ENCODE measurements around the gene TEX28.
"Not testable (repeated sequence)": the region's sequence is repeated elsewhere in the genome, so short reads cannot be mapped to it uniquely, and the experiment has no call there.

Gene TEX28, protein sequence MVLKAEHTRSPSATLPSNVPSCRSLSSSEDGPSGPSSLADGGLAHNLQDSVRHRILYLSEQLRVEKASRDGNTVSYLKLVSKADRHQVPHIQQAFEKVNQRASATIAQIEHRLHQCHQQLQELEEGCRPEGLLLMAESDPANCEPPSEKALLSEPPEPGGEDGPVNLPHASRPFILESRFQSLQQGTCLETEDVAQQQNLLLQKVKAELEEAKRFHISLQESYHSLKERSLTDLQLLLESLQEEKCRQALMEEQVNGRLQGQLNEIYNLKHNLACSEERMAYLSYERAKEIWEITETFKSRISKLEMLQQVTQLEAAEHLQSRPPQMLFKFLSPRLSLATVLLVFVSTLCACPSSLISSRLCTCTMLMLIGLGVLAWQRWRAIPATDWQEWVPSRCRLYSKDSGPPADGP

GRCh38 chrX:154294791-154295574, at the start of gene TEX28:
TEX28 (minus strand) TSS chrX:154295124; CDS start chrX:154292117, 3,007 bp downstream.
- DNase-seq, result no peak

DNA sequence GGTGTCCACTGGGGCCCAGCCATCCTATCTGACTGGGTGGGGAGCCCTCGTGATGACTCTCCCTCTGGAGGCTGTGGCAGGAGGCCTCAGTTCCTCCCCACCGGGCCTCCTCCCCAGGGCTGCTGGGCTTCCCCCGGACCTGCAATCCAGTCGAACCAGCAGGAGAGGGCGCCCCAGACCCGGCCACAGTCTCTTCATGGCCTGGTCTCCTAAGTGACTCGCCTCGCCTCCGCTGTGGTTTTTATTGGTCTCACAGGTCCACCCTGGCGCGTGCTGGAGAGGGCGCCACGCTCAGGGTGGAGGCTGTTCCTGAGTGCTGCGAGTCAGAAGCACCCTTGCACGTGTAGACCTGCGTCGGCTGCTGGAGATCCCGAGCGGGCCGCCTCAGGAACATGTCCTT, 48.7 kb upstream of the TEX28 start:
- not testable (repeated sequence) for DNase-seq

- not testable (repeated sequence) for DNase-seq
These were observed 48.1 kb upstream of the TEX28 start for GRCh38 chrX:154343063-154343462.

GRCh38 chrX:154341399-154342298, 46.7 kb upstream of the TEX28 start:
- DNase-seq, result not testable (repeated sequence)

DNA sequence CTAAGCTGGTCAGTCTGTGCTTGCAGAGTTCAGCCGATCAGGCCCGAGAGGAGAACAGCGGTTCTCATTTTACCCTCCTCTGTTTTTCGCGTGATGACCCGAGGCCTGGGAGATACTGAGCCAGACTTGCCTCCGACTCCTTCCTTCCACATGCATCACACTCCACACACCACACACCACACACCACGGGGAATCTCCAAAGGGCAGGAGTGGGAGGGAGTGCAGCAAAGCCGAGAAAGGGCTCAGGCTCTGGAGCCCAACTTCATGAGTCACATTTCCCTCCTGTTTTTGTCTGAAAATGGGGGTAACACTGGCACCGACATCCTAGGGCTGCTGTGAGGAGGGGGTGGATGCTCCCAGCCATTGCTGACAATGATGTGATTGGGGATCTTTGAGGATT, 39.6 kb upstream of the TEX28 start:
- no peak for DNase-seq

- DNase-seq, result no peak
These were observed 38.9 kb upstream of the TEX28 start for GRCh38 chrX:154333837-154334271.

- DNase-seq, result no peak
These were observed 38.2 kb upstream of the TEX28 start for GRCh38 chrX:154333116-154333515.

DNA sequence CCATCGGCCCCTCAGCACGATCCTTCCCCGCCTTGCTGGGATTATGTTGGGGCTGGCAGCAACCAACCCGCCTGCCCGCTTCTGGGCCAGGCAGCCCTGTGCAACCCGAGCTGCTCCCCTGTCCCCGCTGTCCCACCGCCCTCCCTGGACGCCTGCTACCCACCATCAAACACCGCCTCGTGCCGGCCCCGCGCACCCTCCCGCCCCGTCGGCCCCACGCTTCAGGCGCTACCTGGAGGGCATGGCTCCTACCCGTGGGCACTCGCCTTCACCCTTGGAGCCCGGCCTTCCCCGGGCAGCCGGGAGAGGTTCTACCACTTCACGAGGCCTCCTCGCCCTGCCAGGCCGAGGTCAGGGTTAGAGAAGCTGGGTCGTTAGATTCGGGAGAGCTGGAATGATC, 37.6 kb upstream of the TEX28 start:
- DNase-seq, result no peak

GRCh38 chrX:154329294-154329693, 34.4 kb upstream of the TEX28 start:
- no peak for DNase-seq

- DNase-seq, result no peak
These were observed 33.7 kb upstream of the TEX28 start for GRCh38 chrX:154328646-154329045.

DNA sequence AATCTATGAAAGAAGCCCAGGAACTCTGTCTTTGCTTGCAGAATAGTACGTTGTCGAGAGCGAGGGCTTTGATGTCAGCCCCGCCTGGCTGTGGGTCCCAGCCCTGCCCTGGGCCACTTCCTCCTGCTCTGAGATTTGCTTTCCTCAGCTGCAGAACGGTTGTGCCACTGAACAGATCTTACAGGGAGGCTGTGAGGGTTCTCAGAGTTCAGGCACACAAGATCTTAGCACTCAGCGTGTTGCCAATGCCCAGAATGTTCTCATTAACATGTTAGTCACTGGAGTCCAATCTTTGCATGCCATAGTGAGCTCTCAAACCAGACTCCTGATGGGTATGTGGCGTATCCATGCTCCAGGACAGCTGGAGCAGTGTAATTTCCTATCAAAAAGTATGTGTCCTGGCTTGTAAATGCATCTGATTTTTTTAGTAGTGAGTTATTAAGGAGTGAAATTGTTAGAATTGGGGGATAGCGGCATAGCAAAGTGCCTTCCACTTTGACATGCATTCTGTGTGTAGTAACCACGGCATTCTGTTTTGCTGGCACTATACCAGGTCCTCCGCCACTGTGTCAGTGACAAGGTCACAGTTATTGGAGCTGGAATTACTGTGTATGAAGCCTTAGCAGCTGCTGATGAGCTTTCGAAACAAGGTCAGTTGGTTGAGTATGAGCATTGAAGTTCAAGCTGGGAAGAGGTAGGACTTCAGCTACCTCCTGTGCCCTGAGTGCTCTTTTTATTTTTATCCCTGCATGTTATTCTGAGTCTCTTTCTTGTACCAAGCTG, 32.3 kb upstream of the TEX28 start:
- DNase-seq, result no peak

DNA sequence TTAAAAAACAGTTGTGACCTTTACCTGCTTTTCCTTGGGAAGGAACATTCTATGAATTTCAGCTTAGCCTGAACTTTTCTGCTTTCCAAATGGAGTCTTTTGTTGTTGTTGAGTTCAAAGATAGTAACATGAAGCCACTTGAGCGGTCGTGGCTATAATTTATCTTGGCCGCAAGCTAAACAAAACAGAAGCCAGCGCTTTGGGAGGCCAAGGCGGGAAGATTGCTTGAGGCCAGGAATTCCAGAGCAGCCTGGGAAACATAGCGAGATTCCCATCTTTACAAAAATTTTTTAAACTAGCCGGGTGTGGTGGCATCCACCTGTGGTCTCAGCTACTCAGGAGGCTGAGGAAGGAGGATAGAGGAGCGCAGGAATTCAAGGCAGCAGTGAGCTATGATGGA, 30.6 kb upstream of the TEX28 start:
- DNase-seq, result no peak

GRCh38 chrX:154323537-154323936, 28.6 kb upstream of the TEX28 start:
- DNase-seq, result no peak

DNA sequence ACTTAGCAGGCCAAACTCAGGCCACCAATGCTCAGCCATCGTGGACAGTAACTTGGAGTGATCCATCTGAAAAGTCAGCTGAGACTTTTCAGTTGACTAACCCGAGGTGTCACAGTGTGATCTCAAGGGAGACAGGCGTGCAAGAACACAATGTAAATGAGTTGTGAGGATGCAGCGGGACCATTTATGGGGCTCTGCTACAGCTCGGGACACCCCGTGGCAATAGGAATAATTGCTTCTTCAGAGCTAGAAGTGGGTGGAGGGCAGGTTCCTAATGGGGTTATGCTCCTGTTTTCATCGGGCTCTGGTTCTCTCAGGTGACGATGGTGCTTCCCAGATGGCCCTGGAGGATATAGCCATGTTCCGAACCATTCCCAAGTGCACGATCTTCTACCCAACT, 28.0 kb upstream of the TEX28 start:
- no peak for DNase-seq

DNA sequence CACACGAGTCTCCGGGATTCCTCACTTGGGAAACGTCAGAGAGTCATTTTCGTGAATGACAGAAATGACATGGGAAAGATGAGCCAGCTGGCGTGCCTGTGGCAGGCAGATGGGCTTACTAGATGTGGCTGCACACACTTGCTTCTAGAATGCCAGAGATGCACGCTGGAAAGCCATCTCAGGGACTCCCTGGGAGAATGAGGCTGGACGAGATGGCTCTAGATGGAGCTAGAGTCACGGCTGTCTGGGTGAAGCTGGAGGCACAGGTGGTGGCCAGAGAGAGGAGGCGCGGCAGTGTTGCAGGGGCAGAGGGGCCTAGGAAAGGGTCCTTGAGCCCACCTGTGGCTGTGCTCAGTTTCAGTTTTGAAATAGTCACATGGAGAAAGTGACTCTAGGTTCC, 26.7 kb upstream of the TEX28 start:
- DNase-seq, result peak; percentile 39

GRCh38 chrX:154321152-154321551, 26.2 kb upstream of the TEX28 start:
- no peak for DNase-seq

DNA sequence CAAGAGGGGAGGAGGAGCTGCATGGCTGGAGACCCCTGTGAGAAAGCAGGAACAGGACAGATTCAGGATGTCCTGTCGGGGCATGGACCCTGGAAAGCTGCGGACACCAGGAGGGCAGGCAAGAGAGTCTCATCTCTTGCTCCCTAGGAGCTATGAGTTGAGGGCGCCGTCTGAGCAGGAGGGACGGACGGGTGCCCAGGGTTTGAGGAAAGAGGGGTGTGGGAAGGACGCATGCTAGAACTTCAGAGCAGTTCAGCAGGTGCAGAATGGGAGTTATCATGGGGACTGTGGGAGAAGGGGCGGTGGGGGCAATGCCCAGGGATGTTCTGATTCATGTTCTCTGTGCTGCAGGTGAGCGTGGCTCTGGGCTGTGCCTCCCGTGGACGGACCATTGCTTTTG, 25.5 kb upstream of the TEX28 start:
- DNase-seq, result no peak

GRCh38 chrX:154317391-154317995, 22.6 kb upstream of the TEX28 start:
- peak; percentile 43 for DNase-seq

DNA sequence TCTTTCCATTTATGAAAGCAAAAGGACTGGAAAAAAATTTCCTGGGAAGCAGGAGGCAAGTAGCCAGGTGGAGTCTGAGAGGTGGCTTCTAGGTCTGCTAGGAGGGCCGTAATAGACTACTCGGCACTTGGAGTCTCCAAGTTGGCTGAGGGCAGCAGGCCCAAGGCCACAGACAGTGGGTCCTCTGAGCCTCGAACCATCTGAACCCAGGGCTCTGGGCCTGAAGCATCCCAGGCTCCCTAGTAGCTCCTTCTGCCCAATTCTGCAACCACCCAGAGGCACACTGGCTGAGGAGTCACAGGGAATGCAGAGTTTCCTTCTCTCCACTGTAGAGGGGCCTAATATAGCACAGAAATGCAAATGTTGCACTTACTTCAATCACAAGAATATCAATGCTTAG, 20.5 kb upstream of the TEX28 start:
- no peak for DNase-seq

DNA sequence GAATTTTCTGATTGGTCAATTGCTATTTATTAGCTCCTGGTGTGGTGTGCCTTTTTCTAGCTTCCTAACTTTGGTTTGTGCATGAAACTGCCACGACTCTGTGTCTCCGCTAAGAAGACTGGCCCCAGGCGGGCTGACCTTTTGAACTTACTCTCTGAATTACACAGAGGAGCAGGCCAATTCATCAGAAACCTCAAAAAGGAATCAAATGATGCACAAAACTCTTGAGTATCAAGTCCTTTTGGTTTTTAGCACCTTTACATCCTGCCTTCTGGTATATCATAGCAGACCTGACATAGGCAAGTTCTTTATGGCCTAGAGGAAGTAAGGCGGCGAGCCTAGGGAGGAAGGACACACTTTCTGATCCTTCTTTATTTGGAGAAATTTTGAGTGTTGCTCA, 18.2 kb upstream of the TEX28 start:
- no peak for DNase-seq

DNA sequence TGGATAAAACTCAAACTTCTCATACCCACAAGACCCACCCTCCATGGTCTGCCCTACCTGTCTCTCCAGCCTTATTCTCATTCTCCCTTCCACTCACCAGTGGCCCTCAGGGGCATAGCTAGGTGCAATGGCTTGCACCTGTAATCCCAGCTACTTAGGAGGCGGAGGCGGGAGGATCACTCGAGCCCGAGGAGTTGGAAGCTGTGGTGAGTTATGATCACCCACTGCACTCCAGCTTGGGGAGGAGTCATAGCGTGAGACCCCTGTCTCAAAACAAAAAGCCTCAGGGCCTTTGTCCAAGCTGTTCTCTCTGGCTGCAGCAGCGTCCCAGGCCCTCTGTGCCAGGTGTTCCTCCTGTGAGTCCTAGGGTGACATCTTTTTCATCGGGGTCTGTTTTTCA, 17.2 kb upstream of the TEX28 start:
- DNase-seq, result no peak
